ENCODE data around the gene ATP9A.

ATP9A gene

GRCh38 chr20:51640743-51641142 lies 127.4 kb downstream of the ATP9A start:
- TF ChIP-seq, protein P1, sequence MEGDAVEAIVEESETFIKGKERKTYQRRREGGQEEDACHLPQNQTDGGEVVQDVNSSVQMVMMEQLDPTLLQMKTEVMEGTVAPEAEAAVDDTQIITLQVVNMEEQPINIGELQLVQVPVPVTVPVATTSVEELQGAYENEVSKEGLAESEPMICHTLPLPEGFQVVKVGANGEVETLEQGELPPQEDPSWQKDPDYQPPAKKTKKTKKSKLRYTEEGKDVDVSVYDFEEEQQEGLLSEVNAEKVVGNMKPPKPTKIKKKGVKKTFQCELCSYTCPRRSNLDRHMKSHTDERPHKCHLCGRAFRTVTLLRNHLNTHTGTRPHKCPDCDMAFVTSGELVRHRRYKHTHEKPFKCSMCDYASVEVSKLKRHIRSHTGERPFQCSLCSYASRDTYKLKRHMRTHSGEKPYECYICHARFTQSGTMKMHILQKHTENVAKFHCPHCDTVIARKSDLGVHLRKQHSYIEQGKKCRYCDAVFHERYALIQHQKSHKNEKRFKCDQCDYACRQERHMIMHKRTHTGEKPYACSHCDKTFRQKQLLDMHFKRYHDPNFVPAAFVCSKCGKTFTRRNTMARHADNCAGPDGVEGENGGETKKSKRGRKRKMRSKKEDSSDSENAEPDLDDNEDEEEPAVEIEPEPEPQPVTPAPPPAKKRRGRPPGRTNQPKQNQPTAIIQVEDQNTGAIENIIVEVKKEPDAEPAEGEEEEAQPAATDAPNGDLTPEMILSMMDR (IDR thresholded peaks at IDR 0.05; ENCODE audit: insufficient read depth, low read depth, low read length, missing control alignments), result no peak
- no peak overlapping the region for H3K4me3 ChIP-seq (ENCODE audit: low read length)
- DNase-seq (ENCODE audit: low read depth), result no peak

- peak; percentile 72 for DNase-seq (ENCODE audit: low read depth)
- TF ChIP-seq, protein P1 (IDR thresholded peaks at IDR 0.05; ENCODE audit: insufficient read depth, low read depth, low read length, missing control alignments), result peak; percentile 92
- no peak overlapping the region for H3K4me3 ChIP-seq (ENCODE audit: low read length)
Measured at GRCh38 chr20:51639206-51639832, 128.9 kb downstream of the ATP9A start.

DNA sequence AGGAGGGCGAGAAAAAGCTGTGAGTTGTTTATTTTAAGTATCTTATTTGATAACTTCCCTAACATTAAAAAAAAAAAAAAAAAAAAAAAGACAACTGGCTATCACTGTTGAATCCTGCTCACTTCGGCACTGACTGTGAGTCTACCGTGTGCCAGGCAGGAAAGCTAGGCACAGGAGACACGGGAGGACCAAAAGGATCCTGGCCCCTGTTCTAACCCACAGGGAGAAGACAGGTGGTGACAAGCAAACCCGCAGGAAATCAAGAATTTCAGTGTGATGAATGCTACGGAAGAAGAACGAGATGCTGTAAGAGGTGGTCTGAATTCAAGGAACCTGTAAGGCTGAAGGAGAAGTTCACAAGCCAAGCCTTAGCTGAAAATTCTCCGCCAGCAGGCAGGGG lies 130.9 kb downstream of the ATP9A start:
- no peak for DNase-seq (ENCODE audit: low read depth)
- no peak overlapping the region for H3K4me3 ChIP-seq (ENCODE audit: low read length)
- TF ChIP-seq, protein P1 (IDR thresholded peaks at IDR 0.05; ENCODE audit: insufficient read depth, low read depth, low read length, missing control alignments), result no peak

DNA sequence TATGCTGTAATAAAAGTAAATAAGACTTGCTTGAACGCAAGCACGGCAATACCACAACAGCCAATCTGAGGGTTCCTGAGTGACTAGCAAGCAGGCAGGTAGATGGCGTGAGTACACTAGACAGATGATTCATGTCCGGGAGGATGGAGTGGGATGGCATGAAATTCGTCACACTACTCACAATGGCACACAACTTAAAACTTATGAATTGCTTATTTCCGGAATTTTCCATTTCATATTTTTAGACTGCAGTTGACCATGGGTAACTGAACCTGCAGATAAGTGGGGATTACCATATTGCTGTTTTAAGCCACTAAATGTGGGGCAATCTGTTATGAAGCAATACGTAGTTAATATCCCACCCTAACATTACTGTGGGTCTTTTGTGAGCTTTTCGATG lies 132.1 kb downstream of the ATP9A start:
- TF ChIP-seq, protein P1 (IDR thresholded peaks at IDR 0.05; ENCODE audit: insufficient read depth, low read depth, low read length, missing control alignments), result no peak
- no peak overlapping the region for H3K4me3 ChIP-seq (ENCODE audit: low read length)
- DNase-seq (ENCODE audit: low read depth), result peak; percentile 89

- DNase-seq (ENCODE audit: low read depth), result no peak
- no peak overlapping the region for H3K4me3 ChIP-seq (ENCODE audit: low read length)
- TF ChIP-seq, protein P1 (IDR thresholded peaks at IDR 0.05; ENCODE audit: insufficient read depth, low read depth, low read length, missing control alignments), result no peak
Measured at GRCh38 chr20:51635680-51636079, 132.5 kb downstream of the ATP9A start.

- TF ChIP-seq, protein P1 (IDR thresholded peaks at IDR 0.05; ENCODE audit: insufficient read depth, low read depth, low read length, missing control alignments), result no peak
- no peak for DNase-seq (ENCODE audit: low read depth)
- no peak overlapping the region for H3K4me3 ChIP-seq (ENCODE audit: low read length)
Measured at GRCh38 chr20:51634877-51635276, 133.3 kb downstream of the ATP9A start.

GRCh38 chr20:51634257-51634656 lies 133.9 kb downstream of the ATP9A start:
- no peak for DNase-seq (ENCODE audit: low read depth)
- H3K4me3 ChIP-seq (ENCODE audit: low read length), result no peak overlapping the region
- TF ChIP-seq, protein P1 (IDR thresholded peaks at IDR 0.05; ENCODE audit: insufficient read depth, low read depth, low read length, missing control alignments), result no peak
